NCI-H2107 treated with DMSO at 0.1 percent for 48 hours (cell line): Measurements from ENCODE around the gene NOS3.
"Not testable (repeated sequence)": the region's sequence is repeated elsewhere in the genome, so short reads cannot be mapped to it uniquely, and the experiment has no call there.

ENCODE experiments used
- DNase-seq: peaks from one replicate; lab custom pipeline; 2025; ENCODE audit not compliant: unreplicated experiment; lab: John Stamatoyannopoulos, UW

NOS3 gene

GRCh38 chr7:151034312-151035025 is 43.7 kb downstream of the NOS3 start:
- no peak for DNase-seq

- no peak for DNase-seq
Measured at GRCh38 chr7:151035026-151035717, 44.4 kb downstream of the NOS3 start.

GRCh38 chr7:151035902-151036301 is 45.1 kb downstream of the NOS3 start:
- no peak for DNase-seq

- DNase-seq, result no peak
Measured at GRCh38 chr7:151038951-151039849, 48.4 kb downstream of the NOS3 start.

- DNase-seq, result no peak
Measured at GRCh38 chr7:151039850-151040548, 49.2 kb downstream of the NOS3 start.

- DNase-seq, result no peak
Measured at GRCh38 chr7:151040616-151041375, 50.0 kb downstream of the NOS3 start.

GRCh38 chr7:151043449-151043848 is 52.6 kb downstream of the NOS3 start:
- not testable (repeated sequence) for DNase-seq

GRCh38 chr7:151043959-151044358 is 53.1 kb downstream of the NOS3 start:
- DNase-seq, result no peak

- no peak for DNase-seq
Measured at GRCh38 chr7:151045262-151045661, 54.4 kb downstream of the NOS3 start.

GRCh38 chr7:151045967-151046366 is 55.1 kb downstream of the NOS3 start:
- DNase-seq, result no peak

GRCh38 chr7:151046603-151047573 is 56.1 kb downstream of the NOS3 start:
- DNase-seq, result no peak

- DNase-seq, result peak; percentile 30
Measured at GRCh38 chr7:151047976-151048815, 57.4 kb downstream of the NOS3 start, which contains the start of gene ASIC3. Gene ASIC3, plus strand, starts transcription at chr7:151048531. Its CDS starts 355 bp downstream, at chr7:151048886.

- DNase-seq, result no peak
Measured at GRCh38 chr7:151048911-151049463, 58.2 kb downstream of the NOS3 start.

- no peak for DNase-seq
Measured at GRCh38 chr7:151051108-151051507, 60.3 kb downstream of the NOS3 start.

- DNase-seq, result no peak
Measured at GRCh38 chr7:151053096-151053495, 62.3 kb downstream of the NOS3 start.

GRCh38 chr7:151053751-151054150 is 62.9 kb downstream of the NOS3 start:
- no peak for DNase-seq

GRCh38 chr7:151056283-151056665 is 65.5 kb downstream of the NOS3 start:
- no peak for DNase-seq
